NCI-H1436 (cell line): ENCODE measurements around the gene COX4I2.
"Not testable (repeated sequence)": the region's sequence is repeated elsewhere in the genome, so short reads cannot be mapped to it uniquely, and the experiment has no call there.

Source experiments
- DNase-seq: peaks from one replicate; lab custom pipeline; 2025; lab: John Stamatoyannopoulos, UW

COX4I2 gene

GRCh38 chr20:31637660-31638059, at the start of gene COX4I2:
TSS of gene COX4I2 (plus strand) at chr20:31637912. CDS start at chr20:31639018, 1,106 bp downstream.
- DNase-seq: no peak

- no peak for DNase-seq
Observed at GRCh38 chr20:31590717-31591225, 46.9 kb upstream of the COX4I2 start.

- no peak for DNase-seq
Observed at GRCh38 chr20:31593221-31594001, 44.3 kb upstream of the COX4I2 start.

GRCh38 chr20:31594002-31594557, 43.6 kb upstream of the COX4I2 start:
- no peak for DNase-seq

GRCh38 chr20:31594558-31595379, 42.9 kb upstream of the COX4I2 start:
- DNase-seq: no peak

GRCh38 chr20:31595380-31595653, 42.4 kb upstream of the COX4I2 start:
- DNase-seq: no peak

GRCh38 chr20:31595654-31596411, 41.9 kb upstream of the COX4I2 start:
- no peak for DNase-seq

- not testable (repeated sequence) for DNase-seq
Observed at GRCh38 chr20:31596412-31596715, 41.3 kb upstream of the COX4I2 start.

GRCh38 chr20:31596831-31597480, 40.8 kb upstream of the COX4I2 start:
- DNase-seq: no peak

GRCh38 chr20:31597481-31597855, 40.2 kb upstream of the COX4I2 start:
- no peak for DNase-seq

- no peak for DNase-seq
Observed at GRCh38 chr20:31602431-31602778, 35.3 kb upstream of the COX4I2 start.

GRCh38 chr20:31602779-31603441, 34.8 kb upstream of the COX4I2 start:
- no peak for DNase-seq

- DNase-seq: peak; percentile 98
Observed at GRCh38 chr20:31603822-31604566, 33.7 kb upstream of the COX4I2 start.

- DNase-seq: no peak
Observed at GRCh38 chr20:31604567-31605030, 33.1 kb upstream of the COX4I2 start.

GRCh38 chr20:31605031-31605901, 32.4 kb upstream of the COX4I2 start, which contains the start of gene ID1:
TSS of gene ID1 (plus strand) at chr20:31605289. CDS start at chr20:31605388, 99 bp downstream.
- peak; percentile 94 for DNase-seq

GRCh38 chr20:31605902-31606803, 31.6 kb upstream of the COX4I2 start:
- no peak for DNase-seq

GRCh38 chr20:31606804-31607639, 30.7 kb upstream of the COX4I2 start:
- DNase-seq: peak; percentile 27
